ENCODE results near the gene TSR1. TPM values are rescaled to one million over a fixed set of nuclear protein-coding genes. Genes with fewer than 3 reads are reported as not detected.

TSR1 gene
- total RNA-seq, 1 experiment from 2014 or later = 67.3 TPM

DNA sequence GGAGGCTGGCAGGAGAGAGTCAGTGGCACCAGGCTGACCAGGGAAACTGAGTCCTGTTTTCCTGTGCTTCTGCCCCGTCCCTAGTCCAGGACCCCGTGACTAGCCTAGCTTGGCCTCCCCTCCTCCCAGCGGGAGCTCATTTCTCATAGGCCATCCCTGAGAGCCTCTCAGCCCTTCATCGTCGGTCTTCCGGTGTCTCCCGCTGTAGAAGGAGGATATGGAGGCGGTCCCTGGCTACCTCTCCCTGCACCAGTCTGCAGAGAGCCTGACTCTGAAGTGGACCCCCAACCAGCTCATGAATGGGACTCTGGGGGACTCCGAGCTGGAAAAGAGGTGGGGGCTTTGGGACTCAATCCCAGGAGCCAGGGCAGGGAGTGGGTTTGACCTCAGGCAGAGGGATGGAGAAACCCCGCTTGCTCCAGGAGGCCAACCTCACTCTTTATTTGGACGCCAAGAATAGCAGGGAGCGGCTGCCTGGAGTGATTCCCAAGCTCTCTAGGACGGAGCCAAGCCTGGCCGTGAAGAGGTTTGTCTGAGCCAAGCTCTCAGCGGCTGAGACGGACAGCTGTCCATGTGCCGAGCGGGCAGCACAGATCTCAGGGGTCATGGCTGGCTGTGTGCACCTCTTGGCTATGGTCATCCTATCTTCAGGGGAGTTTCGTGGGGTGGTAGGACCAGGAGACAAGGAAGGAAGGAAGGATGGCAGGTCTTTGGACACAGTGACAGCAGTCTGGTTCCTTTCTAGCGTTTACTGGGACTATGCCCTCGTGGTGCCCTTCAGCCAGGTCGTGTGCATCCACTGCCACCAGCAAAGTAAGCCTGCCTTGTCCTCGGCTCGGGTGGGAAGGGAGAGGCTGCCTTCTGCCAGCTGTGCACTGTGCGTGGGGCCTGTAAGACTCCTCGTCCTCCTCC, 27.9 kb upstream of the TSR1 start:
- TF ChIP-seq CTCF (IDR thresholded peaks at IDR 0.05; ENCODE audit: insufficient read depth in 1 of 2, low read depth in 1 of 2, low read length in 1 of 2, severe bottlenecking in 1 of 2, unreplicated experiment in 1 of 2) = no peak
- Mint-ChIP-seq H3K27ac (ENCODE audit: unreplicated experiment) (no peak overlapping the region), H3K4me1 (ENCODE audit: low read depth, unreplicated experiment) (no peaks in the 10 kb centered on the region), H3K9me3 (ENCODE audit: unreplicated experiment) (no peaks in the 10 kb centered on the region), H3K36me3 (ENCODE audit: insufficient read depth, unreplicated experiment) (peaks cover 17% of the 10 kb centered on the region), H3K27me3 (ENCODE audit: insufficient read depth, unreplicated experiment) (no peaks in the 10 kb centered on the region), H3K4me3 (ENCODE audit: unreplicated experiment) (no peak overlapping the region)
- POLR2A ChIA-PET = no interaction called here
- Histone ChIP-seq H3K9me3 (no peaks in the 10 kb centered on the region), H3K36me3 (ENCODE audit: control insufficient read depth, insufficient read depth, low read length) (no peaks in the 10 kb centered on the region), H3K27me3 (replicated peaks; ENCODE audit: control insufficient read depth, insufficient read depth, low read length) (no peaks in the 10 kb centered on the region), H3K4me1 (no peaks in the 10 kb centered on the region), H3K4me3 (ENCODE audit: low read depth, low read length) (no peak overlapping the region)
- no peak for DNase-seq
- BruUV-seq (replicated peaks) = no TSS peak
- CTCF ChIA-PET = no interaction called here
- intact Hi-C loops (cut with micrococcal nuclease; ENCODE audit: unreplicated experiment) = no loop called here

DNA sequence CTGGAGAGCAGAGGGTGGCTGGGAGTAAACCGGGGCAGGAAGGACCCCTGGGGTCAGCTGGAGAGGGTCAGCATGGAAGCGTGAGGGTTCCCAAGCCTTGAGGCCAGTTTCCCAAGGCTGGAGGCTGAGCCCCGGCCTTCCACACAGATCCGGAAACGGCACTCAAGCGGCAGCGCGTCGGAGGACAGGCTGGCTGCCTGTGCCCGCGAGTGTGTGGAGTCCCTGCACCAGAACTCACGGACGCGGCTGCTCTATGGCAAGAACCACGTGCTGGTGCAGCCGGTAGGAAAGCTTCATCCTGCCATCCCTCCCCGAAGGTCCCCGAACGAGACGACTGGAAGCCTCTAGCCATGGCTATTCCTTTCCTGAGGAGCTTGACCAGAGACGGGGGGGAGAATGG, 27.1 kb upstream of the TSR1 start:
- no peak overlapping the region for H3K4me3 ChIP-seq (ENCODE audit: low read depth, low read length)
- H3K9me3 ChIP-seq = no peaks in the 10 kb centered on the region
- H3K9me3 Mint-ChIP-seq (ENCODE audit: unreplicated experiment) = no peaks in the 10 kb centered on the region
- no peak for DNase-seq
- H3K27me3 ChIP-seq (replicated peaks; ENCODE audit: control insufficient read depth, insufficient read depth, low read length) = no peaks in the 10 kb centered on the region
- ChIA-PET CTCF (no interaction called here), POLR2A (no interaction called here)
- no peaks in the 10 kb centered on the region for H3K36me3 ChIP-seq (ENCODE audit: control insufficient read depth, insufficient read depth, low read length)
- H3K36me3 Mint-ChIP-seq (ENCODE audit: insufficient read depth, unreplicated experiment) = peaks cover 17% of the 10 kb centered on the region
- TF ChIP-seq CTCF (IDR thresholded peaks at IDR 0.05; ENCODE audit: insufficient read depth in 1 of 2, low read depth in 1 of 2, low read length in 1 of 2, severe bottlenecking in 1 of 2, unreplicated experiment in 1 of 2) = no peak
- H3K4me3 Mint-ChIP-seq (ENCODE audit: unreplicated experiment) = no peak overlapping the region
- no TSS peak for BruUV-seq (replicated peaks)
- H3K27ac Mint-ChIP-seq (ENCODE audit: unreplicated experiment) = no peak overlapping the region
- H3K4me1 Mint-ChIP-seq (ENCODE audit: low read depth, unreplicated experiment) = no peaks in the 10 kb centered on the region
- no peaks in the 10 kb centered on the region for H3K4me1 ChIP-seq
- no peaks in the 10 kb centered on the region for H3K27me3 Mint-ChIP-seq (ENCODE audit: insufficient read depth, unreplicated experiment)
- intact Hi-C loops (cut with micrococcal nuclease; ENCODE audit: unreplicated experiment) = no loop called here

DNA sequence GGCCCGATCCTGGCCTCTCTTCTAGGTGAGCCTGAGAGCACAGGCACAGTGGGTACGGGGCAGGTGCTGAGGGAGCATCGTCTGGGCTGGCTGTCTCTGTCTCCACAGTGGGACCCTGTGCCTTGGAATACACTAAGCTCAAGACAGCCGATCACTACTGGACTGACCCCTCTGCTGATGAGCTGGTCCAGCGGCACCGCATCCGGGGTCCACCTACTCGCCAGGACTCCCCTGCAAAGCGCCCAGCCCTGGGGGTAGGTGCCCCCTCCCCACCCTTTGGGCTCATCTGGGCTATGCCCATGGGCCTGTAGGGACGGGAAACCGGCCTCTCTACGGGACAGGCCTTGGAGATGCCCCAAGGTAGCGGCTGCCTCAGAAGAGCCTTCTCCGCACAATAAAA, 26.6 kb upstream of the TSR1 start:
- intact Hi-C loops (cut with micrococcal nuclease; ENCODE audit: unreplicated experiment) = no loop called here

More for the DNA sequence above, 26.6 kb upstream of the TSR1 start:
- H3K4me1 Mint-ChIP-seq (ENCODE audit: low read depth, unreplicated experiment) = no peaks in the 10 kb centered on the region
- Histone ChIP-seq H3K36me3 (ENCODE audit: control insufficient read depth, insufficient read depth, low read length) (no peaks in the 10 kb centered on the region), H3K27me3 (replicated peaks; ENCODE audit: control insufficient read depth, insufficient read depth, low read length) (no peaks in the 10 kb centered on the region), H3K4me3 (ENCODE audit: low read depth, low read length) (no peak overlapping the region), H3K9me3 (no peaks in the 10 kb centered on the region), H3K4me1 (no peaks in the 10 kb centered on the region)
- no peak for DNase-seq
- BruUV-seq (replicated peaks) = no TSS peak
- H3K9me3 Mint-ChIP-seq (ENCODE audit: unreplicated experiment) = no peaks in the 10 kb centered on the region
- H3K27me3 Mint-ChIP-seq (ENCODE audit: insufficient read depth, unreplicated experiment) = no peaks in the 10 kb centered on the region
- no peak for TF ChIP-seq CTCF (IDR thresholded peaks at IDR 0.05; ENCODE audit: insufficient read depth in 1 of 2, low read depth in 1 of 2, low read length in 1 of 2, severe bottlenecking in 1 of 2, unreplicated experiment in 1 of 2)
- POLR2A ChIA-PET = no interaction called here
- H3K4me3 Mint-ChIP-seq (ENCODE audit: unreplicated experiment) = no peak overlapping the region
- no peak overlapping the region for H3K27ac Mint-ChIP-seq (ENCODE audit: unreplicated experiment)
- CTCF ChIA-PET = no interaction called here
- H3K36me3 Mint-ChIP-seq (ENCODE audit: insufficient read depth, unreplicated experiment) = peaks cover 15% of the 10 kb centered on the region

Measured in Caco-2 (cell line).